Activated T-cell treated with anti-CD3 and anti-CD28 coated beads, Interleukin-2, amount 50 U/mL, for 4 hours (primary cell): ENCODE measurements around the gene MBD5. TPM values are rescaled to one million over a fixed set of nuclear protein-coding genes. Genes with fewer than 3 reads are reported as not detected.
"Not testable (repeated sequence)": the region's sequence is repeated elsewhere in the genome, so short reads cannot be mapped to it uniquely, and the experiment has no call there.

Experiments
- ATAC-seq, 2 donors: fragments of 200-7000 bp; cut with Tn5 transposase; one replicate each; pipeline ENCODE4 v1.10.0; 2021
- DNase-seq: peaks from one replicate; pipeline ENCODE4 v3.0.0-alpha.2; 2020
- H3K27me3 Mint-ChIP-seq: one replicate; pipeline ENCODE4 v1.8.0; 2021; ENCODE audit warnings: low read depth, mixed read lengths
- H3K36me3 Mint-ChIP-seq: one replicate; pipeline ENCODE4 v1.8.0; 2022; ENCODE audit warnings: mixed read lengths; ENCODE audit not compliant: insufficient read depth
- H3K4me1 Mint-ChIP-seq: one replicate; pipeline ENCODE4 v1.8.0; 2021; ENCODE audit warnings: low read depth, mixed read lengths
- H3K4me3 Mint-ChIP-seq: one replicate; pipeline ENCODE4 v1.8.0; 2021; ENCODE audit warnings: mild to moderate bottlenecking, moderate library complexity, mixed read lengths
- H3K9me3 Mint-ChIP-seq: one replicate; pipeline ENCODE4 v1.8.0; 2021; ENCODE audit warnings: mixed read lengths
- total RNA-seq, 3 donors: library from RNA; stranded (reverse); gene quantifications; one replicate each; pipeline ENCODE4 v1.2.1, GENCODE V29; 2021

MBD5 gene
- total RNA-seq, 3 donors from 2014 or later, result 8.1 to 8.9 (median 8.2) TPM

DNA sequence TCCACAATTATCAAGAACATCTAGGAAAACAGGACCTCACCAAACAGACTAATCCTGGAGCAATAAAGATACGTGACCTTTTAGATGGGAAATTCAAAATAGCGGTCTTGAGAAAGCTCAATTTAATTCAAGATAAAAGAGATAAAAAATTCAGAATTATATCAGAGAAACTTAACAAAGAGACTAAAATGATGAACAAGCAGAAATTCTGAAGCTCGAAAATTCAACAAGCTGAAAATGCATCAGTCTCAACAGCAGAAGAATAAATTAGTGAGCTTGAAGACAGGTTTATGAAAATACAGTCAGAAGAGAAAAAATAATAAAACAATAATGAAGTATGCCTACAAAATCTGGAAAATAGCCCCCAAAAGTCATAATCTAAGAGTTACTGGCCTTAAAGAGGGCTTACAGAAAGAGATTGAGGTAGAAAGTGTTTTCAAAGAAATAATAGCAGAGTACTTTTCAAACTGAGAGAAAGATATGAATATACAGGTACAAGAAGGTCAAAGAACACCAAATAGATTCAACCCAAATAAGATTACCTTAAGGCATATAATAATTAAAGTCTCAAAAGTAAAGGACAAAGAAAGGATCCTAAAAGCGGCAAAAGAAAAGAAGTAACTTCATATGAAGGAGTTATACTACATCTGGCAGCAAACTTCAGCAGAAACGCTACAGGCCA lies 13.5 kb upstream of the MBD5 start:
- no peaks in the 10 kb centered on the region for H3K27me3 Mint-ChIP-seq
- H3K9me3 Mint-ChIP-seq, result peaks cover 21% of the 10 kb centered on the region
- no peak overlapping the region for H3K4me3 Mint-ChIP-seq
- ATAC-seq, result no peak
- no peak for DNase-seq
- H3K36me3 Mint-ChIP-seq, result peaks cover 36% of the 10 kb centered on the region
- H3K4me1 Mint-ChIP-seq, result peaks cover 34% of the 10 kb centered on the region

DNA sequence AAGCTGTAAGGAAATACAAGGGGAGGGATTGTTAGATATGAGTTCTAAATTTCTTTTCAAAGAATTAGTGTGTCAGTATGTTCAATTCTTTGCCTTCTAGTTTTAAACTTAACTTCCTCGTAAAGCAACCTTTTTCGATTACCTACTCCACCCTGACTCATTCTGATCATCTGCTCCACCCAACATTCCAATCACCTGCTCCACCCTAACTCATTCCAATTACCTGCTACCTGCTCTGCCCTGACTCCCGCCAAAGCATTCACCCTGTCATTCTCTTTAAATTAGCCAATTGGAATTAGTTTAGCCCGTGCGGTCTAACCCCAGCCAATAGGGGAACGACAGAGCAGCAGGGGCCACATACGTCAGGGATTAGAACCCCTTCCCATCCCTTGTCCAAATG lies 12.5 kb upstream of the MBD5 start:
- Mint-ChIP-seq H3K36me3 (peaks cover 33% of the 10 kb centered on the region), H3K9me3 (peaks cover 12% of the 10 kb centered on the region), H3K4me1 (peaks cover 44% of the 10 kb centered on the region)
- not testable (repeated sequence) for ATAC-seq, DNase-seq, H3K4me3 Mint-ChIP-seq, H3K27me3 Mint-ChIP-seq

DNA sequence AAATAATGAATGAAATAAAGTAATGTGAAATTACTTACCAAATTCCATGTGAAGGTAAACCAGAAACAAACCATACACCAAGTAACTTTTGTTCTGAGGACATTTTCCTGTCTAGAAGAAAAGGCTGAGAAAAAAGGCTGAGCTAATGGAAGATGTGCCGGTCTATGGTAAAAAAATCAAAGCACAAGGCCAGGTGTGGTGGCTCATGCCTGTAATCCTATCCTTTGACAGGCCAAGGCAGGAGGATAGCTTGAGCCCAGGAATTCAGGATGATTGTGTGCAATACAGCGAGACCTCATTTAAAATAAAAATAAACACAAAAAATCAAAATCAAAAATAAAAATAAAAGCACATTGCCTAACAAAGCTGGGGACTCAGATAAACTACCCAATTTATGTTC lies 7.0 kb upstream of the MBD5 start:
- ATAC-seq (no peak), DNase-seq (no peak)
- Mint-ChIP-seq H3K4me1 (peaks cover 58% of the 10 kb centered on the region), H3K27me3 (no peaks in the 10 kb centered on the region), H3K4me3 (no peak overlapping the region), H3K36me3 (peaks cover 18% of the 10 kb centered on the region), H3K9me3 (peaks cover 4% of the 10 kb centered on the region)

DNA sequence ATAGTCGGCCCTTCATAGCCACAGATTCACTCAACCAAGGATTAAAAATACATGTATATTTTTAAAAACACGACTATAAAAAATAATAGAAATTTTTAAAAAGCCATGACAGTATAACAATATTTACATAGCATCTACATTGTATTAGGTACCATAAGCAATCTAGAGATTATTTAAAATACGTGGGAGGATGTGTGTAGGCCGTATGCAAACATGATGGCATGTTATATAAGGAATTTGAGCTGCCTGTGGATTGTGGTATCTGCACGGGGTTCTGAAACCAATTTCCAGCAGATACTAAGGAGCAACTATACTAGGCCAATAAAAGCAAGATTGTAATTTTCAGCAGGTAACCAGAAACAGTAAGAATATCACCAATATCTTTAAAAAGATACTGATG lies 6.3 kb upstream of the MBD5 start:
- ATAC-seq (no peak), DNase-seq (no peak)
- no peak overlapping the region for H3K4me3 Mint-ChIP-seq
- H3K36me3 Mint-ChIP-seq, result peaks cover 15% of the 10 kb centered on the region
- peaks cover 62% of the 10 kb centered on the region for H3K4me1 Mint-ChIP-seq
- no peaks in the 10 kb centered on the region for H3K27me3 Mint-ChIP-seq
- peaks cover 2% of the 10 kb centered on the region for H3K9me3 Mint-ChIP-seq

DNA sequence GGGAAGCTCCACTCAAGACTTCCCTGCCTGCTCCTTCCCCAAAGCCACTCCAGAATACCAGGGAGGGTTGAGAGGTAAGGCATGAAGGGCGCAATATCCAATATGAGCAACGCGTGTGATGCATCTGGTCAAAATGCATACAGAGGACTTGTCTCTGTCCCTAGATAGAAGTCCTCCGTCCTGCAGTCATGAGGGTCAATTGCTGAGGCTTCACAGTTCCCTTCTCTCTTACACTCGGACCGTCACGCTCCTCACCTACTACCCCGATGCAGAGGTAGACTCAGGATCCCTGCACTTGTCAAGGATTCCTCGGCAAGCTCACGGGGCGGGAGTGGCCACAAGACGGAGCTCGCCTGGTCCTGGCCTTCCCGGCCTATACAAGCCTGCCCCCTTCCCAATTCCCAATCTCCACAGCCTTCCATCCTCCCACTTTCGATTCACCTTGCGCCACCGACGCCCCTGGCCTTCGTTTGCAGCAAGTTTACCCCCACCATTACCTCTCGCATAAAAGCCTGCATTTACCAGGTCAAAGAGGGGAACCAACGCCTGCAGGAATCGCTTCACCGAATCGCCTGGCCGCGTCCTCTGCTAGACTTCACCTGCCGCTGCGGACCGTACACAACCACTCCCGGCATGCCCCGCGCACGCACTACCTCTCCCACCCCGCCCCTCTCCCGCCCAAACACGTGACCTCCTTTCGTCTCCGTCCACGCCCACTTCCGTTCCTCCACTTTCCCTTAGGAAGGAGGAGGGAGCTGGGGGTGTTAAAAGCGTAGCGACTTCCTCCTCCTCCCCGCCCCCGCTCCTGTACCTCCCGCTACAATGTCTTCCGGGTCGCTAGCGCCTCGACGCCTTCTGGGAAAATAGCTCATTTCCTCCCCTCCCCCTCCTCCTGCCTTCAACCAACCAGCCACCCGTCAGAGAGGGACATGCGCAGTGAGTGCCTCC lies 506 bp upstream of the MBD5 start, which contains the start of gene ORC4:
ORC4 (minus strand) TSS at position 627 of the 948 bp plus-strand sequence. CDS start 44,779 bp downstream, outside the sequence.
- ATAC-seq, result peak; percentile 87 to 90
- Mint-ChIP-seq H3K36me3 (peaks cover 4% of the 10 kb centered on the region), H3K4me3 (peak within 1 kb of the TSS; percentile 96), H3K4me1 (peaks cover 62% of the 10 kb centered on the region), H3K9me3 (no peaks in the 10 kb centered on the region), H3K27me3 (no peaks in the 10 kb centered on the region)
- peak; percentile 95 for DNase-seq

DNA sequence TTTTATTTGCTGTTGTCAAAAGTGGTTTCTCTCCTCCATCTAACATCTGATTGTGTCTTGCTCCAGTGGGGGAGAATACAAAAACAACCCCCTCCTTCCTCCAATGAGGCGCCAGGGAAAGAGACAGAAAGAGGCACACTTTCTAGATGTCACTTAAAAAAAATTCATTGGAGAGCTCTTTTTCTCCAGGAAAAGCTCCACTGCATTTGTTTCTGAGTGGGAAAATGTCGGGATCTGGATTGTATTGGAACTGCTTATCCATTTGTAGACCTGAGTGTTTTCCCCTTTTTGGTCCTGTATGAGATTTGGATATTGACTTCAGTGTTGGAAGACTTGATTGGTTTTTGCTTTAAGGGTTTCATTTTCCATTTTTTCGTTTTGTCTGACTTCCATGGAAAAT lies 995 bp downstream of the MBD5 start:
- no peaks in the 10 kb centered on the region for H3K36me3 Mint-ChIP-seq
- ATAC-seq (no peak), DNase-seq (no peak)
- H3K4me1 Mint-ChIP-seq, result peaks cover 60% of the 10 kb centered on the region
- H3K9me3 Mint-ChIP-seq, result no peaks in the 10 kb centered on the region
- H3K4me3 Mint-ChIP-seq, result peak overlapping the region; percentile 96
- no peaks in the 10 kb centered on the region for H3K27me3 Mint-ChIP-seq

DNA sequence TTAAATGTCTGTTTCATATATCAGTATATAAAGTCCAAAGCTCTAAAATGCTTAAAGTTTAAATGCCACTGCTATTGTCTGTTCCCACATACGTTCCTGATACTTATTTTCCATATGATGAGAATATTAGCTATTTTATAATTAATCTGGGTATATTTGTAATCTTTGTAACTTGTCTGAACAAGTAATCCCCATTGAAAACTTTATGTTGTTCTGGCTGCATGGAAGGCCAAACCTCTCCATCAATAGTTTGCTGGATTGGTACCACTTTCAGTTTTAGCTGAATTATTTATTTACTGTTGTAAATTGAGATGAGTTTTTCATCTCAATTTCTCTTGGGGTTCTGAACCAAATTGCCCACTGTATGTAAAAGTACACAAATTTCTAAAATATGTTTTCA lies 1.5 kb downstream of the MBD5 start:
- no peaks in the 10 kb centered on the region for H3K27me3 Mint-ChIP-seq
- peaks cover 59% of the 10 kb centered on the region for H3K4me1 Mint-ChIP-seq
- no peaks in the 10 kb centered on the region for H3K36me3 Mint-ChIP-seq

DNA sequence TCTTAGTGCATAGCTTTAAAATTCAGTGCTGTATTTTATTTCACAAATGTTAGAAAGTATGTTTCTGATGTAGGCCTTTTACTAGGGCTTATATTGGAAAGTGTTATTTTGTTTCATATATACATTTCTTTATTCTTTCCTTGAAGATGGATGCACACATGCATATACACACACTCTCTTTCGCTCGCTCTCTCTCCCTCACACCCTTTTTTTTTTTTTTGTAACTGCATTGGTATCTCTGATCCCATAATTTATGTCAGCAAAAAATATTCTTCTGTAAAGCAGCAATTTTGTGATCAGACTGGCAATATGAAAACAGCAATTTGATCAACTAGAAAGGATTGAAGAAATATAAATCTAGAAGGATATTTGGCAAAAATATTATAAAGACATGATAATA lies 2.0 kb downstream of the MBD5 start:
- Mint-ChIP-seq H3K4me3 (peak overlapping the region; percentile 66), H3K27me3 (no peaks in the 10 kb centered on the region), H3K9me3 (no peaks in the 10 kb centered on the region), H3K36me3 (no peaks in the 10 kb centered on the region), H3K4me1 (peaks cover 56% of the 10 kb centered on the region)
- no peak for DNase-seq
- ATAC-seq, result no peak

More for the DNA sequence above, 1.5 kb downstream of the MBD5 start:
- DNase-seq (no peak), ATAC-seq (no peak)
- peak overlapping the region; percentile 96 for H3K4me3 Mint-ChIP-seq
- no peaks in the 10 kb centered on the region for H3K9me3 Mint-ChIP-seq

DNA sequence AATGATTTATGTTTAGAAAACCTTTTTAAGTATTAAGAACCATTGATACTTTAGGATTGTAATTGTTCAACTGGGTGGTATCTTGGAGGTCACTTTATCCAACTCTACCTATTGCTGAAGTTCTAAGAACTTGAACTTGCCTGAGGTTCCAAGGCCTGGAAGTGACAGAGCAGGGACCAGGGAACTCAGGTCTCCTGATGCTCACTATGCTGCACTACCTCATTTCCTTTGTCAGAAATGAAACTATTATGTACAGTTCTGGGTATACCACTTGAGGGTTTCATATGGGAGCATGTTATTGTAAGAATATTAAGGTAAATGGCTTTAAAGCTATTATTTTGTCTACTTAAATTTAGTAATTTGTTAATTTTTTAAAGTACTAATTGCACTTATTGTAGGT lies 3.0 kb downstream of the MBD5 start:
- no peak for ATAC-seq
- no peaks in the 10 kb centered on the region for H3K9me3 Mint-ChIP-seq
- no peaks in the 10 kb centered on the region for H3K27me3 Mint-ChIP-seq
- no peaks in the 10 kb centered on the region for H3K36me3 Mint-ChIP-seq
- H3K4me3 Mint-ChIP-seq, result peak overlapping the region; percentile 66
- peaks cover 49% of the 10 kb centered on the region for H3K4me1 Mint-ChIP-seq
- no peak for DNase-seq

DNA sequence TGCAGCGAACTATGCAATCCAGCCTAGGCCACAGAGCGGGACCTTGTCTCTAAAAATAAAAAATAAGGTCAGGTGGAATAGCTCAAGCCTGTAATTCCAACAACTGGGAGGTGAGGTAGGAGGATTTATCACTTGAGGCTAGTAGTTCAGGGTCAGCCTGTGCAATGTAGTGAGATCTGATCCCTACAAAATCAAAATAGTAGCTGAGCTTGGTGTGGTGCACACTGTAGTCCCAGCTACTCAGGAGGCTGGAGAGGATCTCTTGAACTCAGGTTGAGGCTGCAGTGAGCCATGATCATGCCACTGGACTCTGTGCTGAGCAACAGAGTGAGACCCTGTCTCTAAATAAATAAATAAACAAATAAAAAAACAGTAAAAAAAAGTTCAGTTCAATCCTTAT lies 5.7 kb downstream of the MBD5 start:
- no peaks in the 10 kb centered on the region for H3K36me3 Mint-ChIP-seq
- H3K9me3 Mint-ChIP-seq, result no peaks in the 10 kb centered on the region
- no peak for DNase-seq
- H3K4me3 Mint-ChIP-seq, result no peak overlapping the region
- H3K4me1 Mint-ChIP-seq, result peaks cover 38% of the 10 kb centered on the region
- ATAC-seq, result no peak
- H3K27me3 Mint-ChIP-seq, result no peaks in the 10 kb centered on the region

DNA sequence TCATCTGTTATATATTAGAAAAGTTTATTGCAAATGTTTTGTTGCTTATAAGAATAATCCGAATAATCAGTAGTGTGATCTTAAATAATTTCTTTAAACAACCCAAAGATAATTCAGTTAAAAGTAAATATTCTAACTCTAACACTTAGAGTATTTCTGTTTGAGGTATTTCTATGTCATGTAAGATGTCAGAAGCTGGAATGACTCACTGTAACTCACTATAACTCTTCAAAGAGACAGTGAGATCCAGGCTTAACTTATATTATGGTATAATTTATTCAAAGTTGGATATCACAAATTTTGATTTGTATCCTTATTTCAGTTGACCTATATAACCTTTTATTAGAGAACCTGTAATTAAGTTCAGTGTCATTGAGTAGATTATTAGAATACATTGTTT lies 6.9 kb downstream of the MBD5 start:
- Mint-ChIP-seq H3K9me3 (no peaks in the 10 kb centered on the region), H3K4me3 (no peak overlapping the region), H3K4me1 (peaks cover 31% of the 10 kb centered on the region), H3K36me3 (peaks cover 5% of the 10 kb centered on the region), H3K27me3 (no peaks in the 10 kb centered on the region)
- DNase-seq, result no peak
- ATAC-seq, result peak in 1 of 2 donors; percentile 41

DNA sequence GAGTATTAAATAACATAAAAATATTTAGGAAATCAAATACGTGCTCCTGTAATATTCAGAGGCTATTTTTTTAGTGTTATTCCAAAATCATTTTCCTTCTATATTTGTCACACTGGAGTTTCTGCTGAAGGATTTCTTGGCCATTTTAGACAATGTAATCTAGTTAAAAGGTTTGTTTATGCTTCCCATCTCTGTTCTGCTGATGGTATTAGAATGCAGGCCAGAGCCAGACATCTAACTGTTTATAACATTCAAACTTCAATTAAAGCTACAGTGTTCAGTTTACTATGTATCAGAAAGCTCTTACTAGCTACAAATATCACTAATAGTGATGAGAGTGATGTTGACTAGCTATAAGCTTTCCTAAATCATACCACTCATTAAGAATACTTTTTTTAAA lies 7.9 kb downstream of the MBD5 start:
- Mint-ChIP-seq H3K9me3 (no peaks in the 10 kb centered on the region), H3K4me3 (no peak overlapping the region), H3K4me1 (peaks cover 23% of the 10 kb centered on the region), H3K36me3 (peaks cover 6% of the 10 kb centered on the region), H3K27me3 (no peaks in the 10 kb centered on the region)
- DNase-seq (no peak), ATAC-seq (no peak)

DNA sequence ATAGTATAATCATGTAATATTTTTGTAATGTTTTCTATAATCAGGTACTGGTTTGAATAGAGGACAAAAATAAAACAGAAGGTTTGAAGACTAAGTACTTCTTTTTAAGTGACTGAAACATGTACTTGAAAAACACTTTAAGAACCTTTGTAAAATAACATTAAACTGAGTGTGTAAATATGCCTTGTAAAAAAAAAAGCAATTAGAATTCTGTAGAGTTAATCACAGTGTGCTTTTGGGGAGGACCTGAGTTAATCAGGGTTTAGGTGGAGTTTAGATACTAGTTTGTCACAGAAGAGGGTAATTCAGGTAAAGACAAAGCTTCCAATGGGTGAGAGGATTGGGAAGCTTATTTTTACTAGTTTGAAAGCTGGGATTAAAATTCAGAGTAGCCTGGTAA lies 10.3 kb downstream of the MBD5 start:
- no peak for ATAC-seq
- no peak for DNase-seq
- Mint-ChIP-seq H3K36me3 (peaks cover 6% of the 10 kb centered on the region), H3K4me3 (no peak overlapping the region), H3K27me3 (no peaks in the 10 kb centered on the region), H3K9me3 (no peaks in the 10 kb centered on the region), H3K4me1 (peaks cover 12% of the 10 kb centered on the region)

DNA sequence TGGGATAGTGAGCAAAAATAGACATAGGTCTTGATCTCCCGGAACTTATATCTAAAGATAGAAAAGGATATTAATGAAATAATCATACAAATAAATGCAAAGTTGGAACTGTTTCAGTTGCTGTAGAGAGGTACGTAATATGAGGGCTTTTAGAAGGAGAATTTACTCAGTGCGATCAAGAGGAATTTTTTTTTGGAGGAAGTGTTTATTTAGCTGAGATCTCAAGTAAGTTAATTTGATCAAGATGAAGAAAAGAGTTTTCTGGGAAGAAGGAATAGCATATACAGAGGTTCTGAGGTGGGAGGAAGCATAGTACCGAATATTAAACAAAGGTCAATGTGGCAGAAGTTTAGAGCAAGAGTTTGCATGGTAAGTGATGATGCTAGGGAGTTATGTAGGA lies 11.3 kb downstream of the MBD5 start:
- ATAC-seq (no peak), DNase-seq (no peak)
- Mint-ChIP-seq H3K36me3 (peaks cover 6% of the 10 kb centered on the region), H3K4me3 (no peak overlapping the region), H3K27me3 (no peaks in the 10 kb centered on the region), H3K4me1 (peaks cover 8% of the 10 kb centered on the region), H3K9me3 (no peaks in the 10 kb centered on the region)

DNA sequence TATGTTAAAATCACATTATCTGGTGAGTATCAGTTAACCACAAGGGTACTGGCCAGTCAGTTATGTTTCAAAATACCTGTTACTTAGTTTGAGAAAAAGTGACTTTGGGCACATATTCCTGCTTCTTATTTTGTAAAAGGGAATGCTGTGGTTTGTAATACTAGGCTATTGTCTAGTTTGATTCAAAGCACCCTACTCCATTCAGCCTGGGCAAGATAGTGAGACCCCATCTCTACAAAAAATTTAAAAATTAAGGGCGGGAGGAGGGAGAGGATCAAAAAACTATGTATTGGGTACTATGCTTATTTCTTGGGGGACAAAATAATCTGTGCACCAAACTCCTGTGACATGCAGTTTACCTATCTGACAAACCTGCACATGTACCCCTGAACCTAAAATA lies 18.9 kb downstream of the MBD5 start:
- no peak overlapping the region for H3K4me3 Mint-ChIP-seq
- ATAC-seq (no peak), DNase-seq (no peak)
- no peaks in the 10 kb centered on the region for H3K9me3 Mint-ChIP-seq
- H3K27me3 Mint-ChIP-seq, result no peaks in the 10 kb centered on the region
- H3K36me3 Mint-ChIP-seq, result peaks cover 5% of the 10 kb centered on the region
- peaks cover 2% of the 10 kb centered on the region for H3K4me1 Mint-ChIP-seq
